SU-DHL-6 (cell line): Measurements from ENCODE around the gene MESP2.
"Not testable (repeated sequence)": the region's sequence is repeated elsewhere in the genome, so short reads cannot be mapped to it uniquely, and the experiment has no call there.

ENCODE experiments used
- H2AFZ ChIP-seq: fragments of 200-600 bp; sonication (generic); 2 replicates; pipeline ENCODE4 v1.6.1; 2014; ENCODE audit warnings: low read depth, mild to moderate bottlenecking, moderate library complexity, mixed read lengths, antibody characterized with exemption, low read length; ENCODE audit not compliant: severe bottlenecking
- H3F3A ChIP-seq: fragments of 200-600 bp; shearing (Covaris generic); 2 replicates; pipeline ENCODE4 v1.6.0; 2016; ENCODE audit warnings: antibody characterized with exemption, mild to moderate bottlenecking; ENCODE audit not compliant: insufficient read depth
- H3K27ac ChIP-seq: fragments of 200-600 bp; sonication (generic); 2 replicates; pipeline ENCODE4 v1.5.1; 2016; ENCODE audit warnings: low read depth, mild to moderate bottlenecking, low read length, moderate library complexity, mixed read lengths
- H3K27me3 ChIP-seq: fragments of 200-600 bp; sonication (generic), shearing (Covaris generic); 2 replicates; pipeline ENCODE4 v1.6.0; 2014; ENCODE audit warnings: mild to moderate bottlenecking, low read length
- H3K36me3 ChIP-seq: fragments of 200-600 bp; sonication (generic); 2 replicates; pipeline ENCODE4 v1.6.1; 2014; ENCODE audit warnings: mild to moderate bottlenecking, low read length, mixed read lengths
- H3K4me2 ChIP-seq: fragments of 300-600, 200-600 bp; shearing (Covaris generic), sonication (generic); 2 replicates; pipeline ENCODE4 v1.6.0; 2014; ENCODE audit warnings: low read length, low read depth, mild to moderate bottlenecking; ENCODE audit not compliant: poor library complexity, severe bottlenecking
- H3K4me3 ChIP-seq: fragments of 200-600 bp; sonication (generic); 2 replicates; pipeline ENCODE4 v1.5.1; 2014; ENCODE audit warnings: antibody characterized with exemption, low read length, mild to moderate bottlenecking, mixed read lengths; ENCODE audit not compliant: insufficient read depth, poor library complexity, severe bottlenecking
- H3K79me2 ChIP-seq: fragments of 200-600 bp; sonication (generic); 2 replicates; pipeline ENCODE4 v1.6.1; 2014; ENCODE audit warnings: mild to moderate bottlenecking, low read length, moderate library complexity; ENCODE audit not compliant: insufficient read depth
- H3K9ac ChIP-seq: fragments of 200-600 bp; sonication (generic); 2 replicates; pipeline ENCODE4 v1.7.0; 2014; ENCODE audit warnings: mild to moderate bottlenecking, low read length
- H3K9me2 ChIP-seq: fragments of 200-600 bp; sonication (generic); replicated peaks from 2 replicates; pipeline ENCODE4 v1.6.1; 2014; ENCODE audit warnings: low read length; ENCODE audit not compliant: insufficient read depth
- H3K9me3 ChIP-seq: fragments of 200-600 bp; sonication (generic); 2 replicates; pipeline ENCODE4 v1.6.1; 2014; ENCODE audit warnings: low read length, mixed read lengths; ENCODE audit not compliant: insufficient read depth
- H4K20me1 ChIP-seq: fragments of 200-600 bp; sonication (generic); 2 replicates; pipeline ENCODE4 v1.6.1; 2014; ENCODE audit warnings: low read depth, mild to moderate bottlenecking, antibody characterized with exemption, low read length, moderate library complexity, mixed read lengths
- CTCF ChIP-seq: fragments of 200-600 bp; sonication (generic); IDR thresholded peaks from one replicate; pipeline ENCODE4 v1.5.1; 2017; ENCODE audit warnings: antibody characterized with exemption, mild to moderate bottlenecking, low read length, moderate library complexity; ENCODE audit not compliant: insufficient read depth, poor library complexity, severe bottlenecking
- EZH2phosphoT487 ChIP-seq: fragments of 200-600 bp; sonication (generic), shearing (Covaris generic); conservative IDR thresholded peaks from 2 replicates; pipeline ENCODE4 v1.6.1; 2018; ENCODE audit warnings: mild to moderate bottlenecking, antibody characterized with exemption, low read length, moderate library complexity, mixed read lengths

MESP2 gene

GRCh38 chr15:89785774-89786140, 9.6 kb downstream of the MESP2 start:
- H3K4me2 ChIP-seq, result no peak overlapping the region
- H3F3A ChIP-seq, result no peaks in the 10 kb centered on the region
- H3K9me2 ChIP-seq, result no peaks in the 10 kb centered on the region
- H3K4me3 ChIP-seq, result no peak overlapping the region
- no peaks in the 10 kb centered on the region for H3K9me3 ChIP-seq
- H3K27ac ChIP-seq, result no peak overlapping the region
- TF ChIP-seq CTCF, result no peak
- TF ChIP-seq EZH2phosphoT487, result no peak
- H3K36me3 ChIP-seq, result no peaks in the 10 kb centered on the region
- no peak overlapping the region for H2AFZ ChIP-seq
- no peaks in the 10 kb centered on the region for H3K27me3 ChIP-seq
- no peaks in the 10 kb centered on the region for H4K20me1 ChIP-seq
- H3K79me2 ChIP-seq, result no peaks in the 10 kb centered on the region
- no peak overlapping the region for H3K9ac ChIP-seq

- H3K36me3 ChIP-seq, result no peaks in the 10 kb centered on the region
Observed at GRCh38 chr15:89787944-89788343, 11.8 kb downstream of the MESP2 start.

GRCh38 chr15:89788585-89788984, 12.5 kb downstream of the MESP2 start:
- not testable (repeated sequence) for H3K27me3 ChIP-seq

More at GRCh38 chr15:89787944-89788343, 11.8 kb downstream of the MESP2 start:
- TF ChIP-seq CTCF (no peak), EZH2phosphoT487 (no peak)
- no peak overlapping the region for H2AFZ ChIP-seq
- no peaks in the 10 kb centered on the region for H3K9me2 ChIP-seq
- H3F3A ChIP-seq, result no peaks in the 10 kb centered on the region
- no peaks in the 10 kb centered on the region for H4K20me1 ChIP-seq
- no peak overlapping the region for H3K4me3 ChIP-seq
- H3K79me2 ChIP-seq, result no peaks in the 10 kb centered on the region
- no peaks in the 10 kb centered on the region for H3K9me3 ChIP-seq
- no peak overlapping the region for H3K27ac ChIP-seq
- H3K9ac ChIP-seq, result no peak overlapping the region
- no peak overlapping the region for H3K4me2 ChIP-seq
- H3K27me3 ChIP-seq, result no peaks in the 10 kb centered on the region

GRCh38 chr15:89790206-89790605, 14.1 kb downstream of the MESP2 start:
- H3K4me3 ChIP-seq, result no peak overlapping the region
- H3K27me3 ChIP-seq, result no peaks in the 10 kb centered on the region
- no peaks in the 10 kb centered on the region for H3F3A ChIP-seq
- no peaks in the 10 kb centered on the region for H3K9me2 ChIP-seq
- H2AFZ ChIP-seq, result no peak overlapping the region
- no peaks in the 10 kb centered on the region for H3K9me3 ChIP-seq
- TF ChIP-seq CTCF (no peak), EZH2phosphoT487 (no peak)
- H4K20me1 ChIP-seq, result no peaks in the 10 kb centered on the region
- no peak overlapping the region for H3K27ac ChIP-seq
- no peaks in the 10 kb centered on the region for H3K36me3 ChIP-seq
- H3K9ac ChIP-seq, result no peak overlapping the region
- no peak overlapping the region for H3K4me2 ChIP-seq
- H3K79me2 ChIP-seq, result no peaks in the 10 kb centered on the region

More at GRCh38 chr15:89788585-89788984, 12.5 kb downstream of the MESP2 start:
- not testable (repeated sequence) for H3K9me2 ChIP-seq, H3K9ac ChIP-seq, H3K4me3 ChIP-seq, H3K4me2 ChIP-seq, H2AFZ ChIP-seq, H3K27ac ChIP-seq, H3K9me3 ChIP-seq, H3K36me3 ChIP-seq, H3K79me2 ChIP-seq, H4K20me1 ChIP-seq, H3F3A ChIP-seq
